ENCODE results near the gene MXRA7.

DNA sequence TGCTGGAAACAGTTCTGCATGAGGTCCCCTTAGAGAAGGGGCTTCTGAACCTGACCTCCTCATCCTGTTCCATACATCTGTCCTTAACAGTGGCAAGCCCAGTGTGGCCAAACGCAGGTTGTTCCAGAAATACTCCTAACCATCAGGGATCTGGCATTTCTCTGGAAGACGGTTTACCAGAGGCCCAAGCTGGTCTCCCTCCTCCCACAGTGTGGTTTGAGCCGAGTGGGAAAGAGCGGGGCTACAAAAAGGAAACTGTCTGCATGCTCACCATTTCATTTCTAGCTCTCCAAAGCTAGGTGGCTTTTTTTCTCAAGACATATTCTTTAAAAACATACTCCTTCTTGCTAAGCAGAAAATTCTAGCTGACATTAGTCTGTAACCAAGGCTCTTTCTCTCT, 6.0 kb downstream of the MXRA7 start:
- TF ChIP-seq EZH2phosphoT487 (IDR thresholded peaks at IDR 0.05; ENCODE audit: borderline replicate concordance, low read depth) (no peak), RFX5 (IDR thresholded peaks at IDR 0.05; ENCODE audit: low read length) (no peak), MXI1 (IDR thresholded peaks at IDR 0.05; ENCODE audit: low read depth, low read length) (no peak)
- TF ChIP-seq, protein P1, sequence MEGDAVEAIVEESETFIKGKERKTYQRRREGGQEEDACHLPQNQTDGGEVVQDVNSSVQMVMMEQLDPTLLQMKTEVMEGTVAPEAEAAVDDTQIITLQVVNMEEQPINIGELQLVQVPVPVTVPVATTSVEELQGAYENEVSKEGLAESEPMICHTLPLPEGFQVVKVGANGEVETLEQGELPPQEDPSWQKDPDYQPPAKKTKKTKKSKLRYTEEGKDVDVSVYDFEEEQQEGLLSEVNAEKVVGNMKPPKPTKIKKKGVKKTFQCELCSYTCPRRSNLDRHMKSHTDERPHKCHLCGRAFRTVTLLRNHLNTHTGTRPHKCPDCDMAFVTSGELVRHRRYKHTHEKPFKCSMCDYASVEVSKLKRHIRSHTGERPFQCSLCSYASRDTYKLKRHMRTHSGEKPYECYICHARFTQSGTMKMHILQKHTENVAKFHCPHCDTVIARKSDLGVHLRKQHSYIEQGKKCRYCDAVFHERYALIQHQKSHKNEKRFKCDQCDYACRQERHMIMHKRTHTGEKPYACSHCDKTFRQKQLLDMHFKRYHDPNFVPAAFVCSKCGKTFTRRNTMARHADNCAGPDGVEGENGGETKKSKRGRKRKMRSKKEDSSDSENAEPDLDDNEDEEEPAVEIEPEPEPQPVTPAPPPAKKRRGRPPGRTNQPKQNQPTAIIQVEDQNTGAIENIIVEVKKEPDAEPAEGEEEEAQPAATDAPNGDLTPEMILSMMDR (IDR thresholded peaks at IDR 0.05) = no peak

Data from SK-N-SH (cell line).